Stimulated activated CD4-positive, alpha-beta T cell treated with anti-CD3 and anti-CD28 coated beads, Interleukin-2, amount 100 ng/mL, for 4 hours (primary cell): ENCODE measurements around the gene IL4R.
"Not testable (repeated sequence)": the region's sequence is repeated elsewhere in the genome, so short reads cannot be mapped to it uniquely, and the experiment has no call there.

Experiments
- DNase-seq: peaks from one replicate; pipeline ENCODE4 v3.0.0-alpha.2; 2020; ENCODE audit warnings: low read depth

Gene IL4R

GRCh38 chr16:27313422-27314160 lies at the start of gene IL4R:
Gene IL4R, plus strand, starts transcription at chr16:27313974. Its CDS starts 26,230 bp downstream, at chr16:27340204.
- peak; percentile 49 for DNase-seq

GRCh38 chr16:27264151-27264550 lies 49.6 kb upstream of the IL4R start:
- DNase-seq = no peak

GRCh38 chr16:27265982-27266381 lies 47.8 kb upstream of the IL4R start:
- DNase-seq = no peak

- no peak for DNase-seq
Observed at GRCh38 chr16:27267037-27267677, 46.6 kb upstream of the IL4R start.

- DNase-seq = peak; percentile 95
Observed at GRCh38 chr16:27268376-27269299, 45.1 kb upstream of the IL4R start, which contains the start of gene NSMCE1. Gene NSMCE1, minus strand, starts transcription at chr16:27268772. Its CDS starts 11,202 bp downstream, at chr16:27257570.

GRCh38 chr16:27269300-27270150 lies 44.2 kb upstream of the IL4R start:
- no peak for DNase-seq

- DNase-seq = no peak
Observed at GRCh38 chr16:27270349-27270748, 43.4 kb upstream of the IL4R start.

- DNase-seq = no peak
Observed at GRCh38 chr16:27272076-27272475, 41.7 kb upstream of the IL4R start.

GRCh38 chr16:27272697-27273096 lies 41.1 kb upstream of the IL4R start:
- DNase-seq = not testable (repeated sequence)

GRCh38 chr16:27273330-27273669 lies 40.5 kb upstream of the IL4R start:
- no peak for DNase-seq

GRCh38 chr16:27273670-27274423 lies 39.9 kb upstream of the IL4R start:
- DNase-seq = peak; percentile 35

GRCh38 chr16:27274424-27274874 lies 39.3 kb upstream of the IL4R start:
- not testable (repeated sequence) for DNase-seq

- no peak for DNase-seq
Observed at GRCh38 chr16:27275394-27275793, 38.4 kb upstream of the IL4R start.

GRCh38 chr16:27281243-27281642 lies 32.5 kb upstream of the IL4R start:
- no peak for DNase-seq

- DNase-seq = no peak
Observed at GRCh38 chr16:27284865-27285675, 28.7 kb upstream of the IL4R start.

GRCh38 chr16:27285676-27286196 lies 28.0 kb upstream of the IL4R start:
- no peak for DNase-seq

- no peak for DNase-seq
Observed at GRCh38 chr16:27286451-27286850, 27.3 kb upstream of the IL4R start.

- DNase-seq = no peak
Observed at GRCh38 chr16:27287051-27287811, 26.5 kb upstream of the IL4R start.

GRCh38 chr16:27287887-27288286 lies 25.9 kb upstream of the IL4R start:
- no peak for DNase-seq
